ENCODE measurements around the gene TRPC1.

Gene TRPC1

GRCh38 chr3:142768338-142768737 lies 44.5 kb downstream of the TRPC1 start:
- no peak for DNase-seq

GRCh38 chr3:142777927-142778326 lies 54.1 kb downstream of the TRPC1 start:
- no peak for DNase-seq

GRCh38 chr3:142778541-142778940 lies 54.7 kb downstream of the TRPC1 start:
- no peak for DNase-seq

- DNase-seq, result no peak
These were observed 55.8 kb downstream of the TRPC1 start for GRCh38 chr3:142779591-142779990.

- DNase-seq, result no peak
These were observed 58.8 kb downstream of the TRPC1 start for GRCh38 chr3:142782616-142783015.

GRCh38 chr3:142784228-142784627 lies 60.4 kb downstream of the TRPC1 start:
- no peak for DNase-seq

GRCh38 chr3:142785996-142786395 lies 62.2 kb downstream of the TRPC1 start:
- no peak for DNase-seq

GRCh38 chr3:142787719-142788118 lies 63.9 kb downstream of the TRPC1 start:
- DNase-seq, result no peak

- no peak for DNase-seq
These were observed 70.7 kb downstream of the TRPC1 start for GRCh38 chr3:142794508-142794907.

GRCh38 chr3:142795332-142795731 lies 71.5 kb downstream of the TRPC1 start:
- no peak for DNase-seq

GRCh38 chr3:142796823-142797222 lies 73.0 kb downstream of the TRPC1 start:
- no peak for DNase-seq

GRCh38 chr3:142801746-142802145 lies 77.9 kb downstream of the TRPC1 start:
- DNase-seq, result no peak

- DNase-seq, result no peak
These were observed 79.1 kb downstream of the TRPC1 start for GRCh38 chr3:142802891-142803290.

GRCh38 chr3:142808103-142808917 lies 84.5 kb downstream of the TRPC1 start:
- DNase-seq, result peak; percentile 33

GRCh38 chr3:142809259-142809658 lies 85.4 kb downstream of the TRPC1 start:
- DNase-seq, result no peak

- no peak for DNase-seq
These were observed 92.0 kb downstream of the TRPC1 start for GRCh38 chr3:142815803-142816202.

- no peak for DNase-seq
These were observed 93.5 kb downstream of the TRPC1 start for GRCh38 chr3:142817356-142817755.

GRCh38 chr3:142817897-142818296 lies 94.1 kb downstream of the TRPC1 start:
- no peak for DNase-seq

GRCh38 chr3:142818651-142819050 lies 94.8 kb downstream of the TRPC1 start:
- no peak for DNase-seq

GRCh38 chr3:142819179-142819578 lies 95.3 kb downstream of the TRPC1 start:
- no peak for DNase-seq

GRCh38 chr3:142828703-142829305 lies 105.0 kb downstream of the TRPC1 start:
- peak; percentile 86 for DNase-seq

- no peak for DNase-seq
These were observed 113.7 kb downstream of the TRPC1 start for GRCh38 chr3:142837526-142837925.

- no peak for DNase-seq
These were observed 116.0 kb downstream of the TRPC1 start for GRCh38 chr3:142839831-142840230.

- DNase-seq, result no peak
These were observed 120.6 kb downstream of the TRPC1 start for GRCh38 chr3:142844339-142844977.

Data from stimulated activated CD8-positive, alpha-beta memory T cell treated with anti-CD3 and anti-CD28 coated beads, Interleukin-4, amount 100 ng/mL, for 48 hours (primary cell).